ENCODE data around the gene PALLD. TPM values are rescaled to one million over a fixed set of nuclear protein-coding genes. Genes with fewer than 3 reads are reported as not detected.

Gene PALLD
- total RNA-seq, 1 donor from 2014 or later: 58.7 TPM

GRCh38 chr4:168859100-168859499, 362.2 kb downstream of the PALLD start:
- H3K4me1 Mint-ChIP-seq: peaks cover 25% of the 10 kb centered on the region

GRCh38 chr4:168859888-168860694, 363.2 kb downstream of the PALLD start:
- Mint-ChIP-seq H3K36me3 (ENCODE audit: low read depth) (peaks cover 24% of the 10 kb centered on the region), H3K4me1 (peaks cover 29% of the 10 kb centered on the region), H3K27ac (ENCODE audit: unreplicated experiment) (no peak overlapping the region), H3K9me3 (peaks cover 7% of the 10 kb centered on the region), H3K4me3 (no peak overlapping the region), H3K27me3 (ENCODE audit: low read depth) (no peaks in the 10 kb centered on the region)
- no peak for DNase-seq (ENCODE audit: low read depth, low spot score)
- no peak for TF ChIP-seq CTCF (conservative IDR thresholded peaks at IDR 0.05)

More at GRCh38 chr4:168859100-168859499, 362.2 kb downstream of the PALLD start:
- Mint-ChIP-seq H3K4me3 (no peak overlapping the region), H3K27ac (ENCODE audit: unreplicated experiment) (no peak overlapping the region), H3K27me3 (ENCODE audit: low read depth) (no peaks in the 10 kb centered on the region), H3K36me3 (ENCODE audit: low read depth) (peaks cover 29% of the 10 kb centered on the region), H3K9me3 (peaks cover 7% of the 10 kb centered on the region)
- TF ChIP-seq CTCF (conservative IDR thresholded peaks at IDR 0.05): no peak
- DNase-seq (ENCODE audit: low read depth, low spot score): no peak

- DNase-seq (ENCODE audit: low read depth, low spot score): no peak
- no peaks in the 10 kb centered on the region for H3K27me3 Mint-ChIP-seq (ENCODE audit: low read depth)
- no peak overlapping the region for H3K27ac Mint-ChIP-seq (ENCODE audit: unreplicated experiment)
- H3K4me1 Mint-ChIP-seq: peaks cover 29% of the 10 kb centered on the region
- TF ChIP-seq CTCF (conservative IDR thresholded peaks at IDR 0.05): no peak
- no peak overlapping the region for H3K4me3 Mint-ChIP-seq
- peaks cover 18% of the 10 kb centered on the region for H3K36me3 Mint-ChIP-seq (ENCODE audit: low read depth)
- H3K9me3 Mint-ChIP-seq: peaks cover 3% of the 10 kb centered on the region
These were observed 364.0 kb downstream of the PALLD start for GRCh38 chr4:168860827-168861226.

GRCh38 chr4:168863719-168864647, 367.1 kb downstream of the PALLD start:
- H3K36me3 Mint-ChIP-seq (ENCODE audit: low read depth): peaks cover 14% of the 10 kb centered on the region

More at GRCh38 chr4:168863719-168864647, 367.1 kb downstream of the PALLD start:
- H3K27me3 Mint-ChIP-seq (ENCODE audit: low read depth): no peaks in the 10 kb centered on the region
- DNase-seq (ENCODE audit: low read depth, low spot score): no peak
- H3K4me3 Mint-ChIP-seq: no peak overlapping the region
- H3K27ac Mint-ChIP-seq (ENCODE audit: unreplicated experiment): no peak overlapping the region
- no peaks in the 10 kb centered on the region for H3K9me3 Mint-ChIP-seq
- peaks cover 47% of the 10 kb centered on the region for H3K4me1 Mint-ChIP-seq
- TF ChIP-seq CTCF (conservative IDR thresholded peaks at IDR 0.05): no peak

Measured in neural crest cell (in vitro differentiated cells).